HAP-1 (cell line): ENCODE data around the gene SLC51A.
"Not testable (repeated sequence)": the region's sequence is repeated elsewhere in the genome, so short reads cannot be mapped to it uniquely, and the experiment has no call there.

Source experiments
- DNase-seq, 2 experiments: peaks; one replicate each; pipeline ENCODE4 v3.0.0-alpha.2; 2016 to 2020; ENCODE audit warnings: low spot score in 2 of 2
- H3K27me3 ChIP-seq: fragments of 250-450 bp; sonication (Bioruptor Pico); 2 replicates; pipeline ENCODE4 v1.5.1; 2020; ENCODE audit warnings: low read depth, mild to moderate bottlenecking, moderate library complexity
- H3K36me3 ChIP-seq: fragments of 250-450 bp; sonication (Bioruptor Pico); replicated peaks from 2 replicates; pipeline ENCODE4 v1.5.1; 2020; ENCODE audit warnings: mild to moderate bottlenecking
- H3K4me1 ChIP-seq: fragments of 250-450 bp; sonication (Bioruptor Pico); 2 replicates; pipeline ENCODE4 v1.5.1; 2020; ENCODE audit warnings: mild to moderate bottlenecking
- H3K4me3 ChIP-seq: fragments of 250-450 bp; sonication (Bioruptor Pico); 2 replicates; pipeline ENCODE4 v1.5.1; 2020; ENCODE audit warnings: mild to moderate bottlenecking, moderate library complexity
- H3K9me3 ChIP-seq: fragments of 250-450 bp; sonication (Bioruptor Pico); 2 replicates; pipeline ENCODE4 v1.5.1; 2020; ENCODE audit warnings: mild to moderate bottlenecking, moderate library complexity
- in situ Hi-C: fragments of 300-500 bp; cut with MboI; formaldehyde crosslinking; loops from 3 replicates; pipeline ENCODE4 v1.14.3; 2020; ENCODE audit warnings: low sequenced_read_pairs, inconsistent platforms, mixed read lengths

The SLC51A gene

GRCh38 chr3:196198771-196199753 lies 17.3 kb upstream of the SLC51A start:
- Histone ChIP-seq H3K9me3 (no peaks in the 10 kb centered on the region), H3K4me1 (no peaks in the 10 kb centered on the region), H3K27me3 (no peaks in the 10 kb centered on the region), H3K36me3 (no peaks in the 10 kb centered on the region), H3K4me3 (no peak overlapping the region)
- no peak for DNase-seq
- in situ Hi-C loops: no loop called here

GRCh38 chr3:196202516-196202970 lies 13.8 kb upstream of the SLC51A start:
- DNase-seq: no peak
- in situ Hi-C loops: no loop called here

GRCh38 chr3:196203846-196204245 lies 12.5 kb upstream of the SLC51A start:
- no peaks in the 10 kb centered on the region for H3K9me3 ChIP-seq
- no peaks in the 10 kb centered on the region for H3K27me3 ChIP-seq
- DNase-seq: no peak
- no peak overlapping the region for H3K4me3 ChIP-seq
- H3K36me3 ChIP-seq: no peaks in the 10 kb centered on the region
- no peaks in the 10 kb centered on the region for H3K4me1 ChIP-seq
- in situ Hi-C loops: no loop called here

More at GRCh38 chr3:196202516-196202970, 13.8 kb upstream of the SLC51A start:
- Histone ChIP-seq H3K27me3 (no peaks in the 10 kb centered on the region), H3K4me3 (no peak overlapping the region), H3K4me1 (no peaks in the 10 kb centered on the region), H3K9me3 (no peaks in the 10 kb centered on the region), H3K36me3 (no peaks in the 10 kb centered on the region)

- H3K36me3 ChIP-seq, H3K9me3 ChIP-seq, in situ Hi-C loops, H3K4me3 ChIP-seq, H3K4me1 ChIP-seq, H3K27me3 ChIP-seq, DNase-seq: not testable (repeated sequence)
Observed at GRCh38 chr3:196205442-196206205, 10.7 kb upstream of the SLC51A start.

- in situ Hi-C loops: no loop called here
Observed at GRCh38 chr3:196207159-196207832, 9.0 kb upstream of the SLC51A start.

GRCh38 chr3:196207833-196208607 lies 8.3 kb upstream of the SLC51A start:
- Histone ChIP-seq H3K9me3 (no peaks in the 10 kb centered on the region), H3K27me3 (no peaks in the 10 kb centered on the region), H3K4me3 (peak overlapping the region; percentile 42), H3K36me3 (no peaks in the 10 kb centered on the region), H3K4me1 (no peaks in the 10 kb centered on the region)
- DNase-seq: peak; percentile 33 to 95
- in situ Hi-C loops: no loop called here

More at GRCh38 chr3:196207159-196207832, 9.0 kb upstream of the SLC51A start:
- H3K4me1 ChIP-seq: no peaks in the 10 kb centered on the region
- H3K9me3 ChIP-seq: no peaks in the 10 kb centered on the region
- DNase-seq: peak in 1 of 2 experiments; percentile 46
- H3K27me3 ChIP-seq: no peaks in the 10 kb centered on the region
- no peaks in the 10 kb centered on the region for H3K36me3 ChIP-seq
- peak overlapping the region; percentile 19 for H3K4me3 ChIP-seq

GRCh38 chr3:196208942-196209695 lies 7.2 kb upstream of the SLC51A start:
- no peaks in the 10 kb centered on the region for H3K27me3 ChIP-seq
- no peaks in the 10 kb centered on the region for H3K4me1 ChIP-seq
- no peak overlapping the region for H3K4me3 ChIP-seq
- no peaks in the 10 kb centered on the region for H3K36me3 ChIP-seq
- no peak for DNase-seq
- in situ Hi-C loops: no loop called here
- no peaks in the 10 kb centered on the region for H3K9me3 ChIP-seq

GRCh38 chr3:196209944-196210672 lies 6.2 kb upstream of the SLC51A start:
- H3K36me3 ChIP-seq, H3K27me3 ChIP-seq, H3K4me1 ChIP-seq, H3K4me3 ChIP-seq, in situ Hi-C loops, H3K9me3 ChIP-seq, DNase-seq: not testable (repeated sequence)

GRCh38 chr3:196210673-196211556 lies 5.4 kb upstream of the SLC51A start, which contains the start of gene ZDHHC19:
Gene ZDHHC19 (minus strand): TSS chr3:196211400. CDS start chr3:196211315, 85 bp downstream.
- in situ Hi-C loops: no loop called here
- Histone ChIP-seq H3K4me3 (no peak within 1 kb of the TSS), H3K9me3 (no peaks in the 10 kb centered on the region), H3K27me3 (no peaks in the 10 kb centered on the region), H3K4me1 (no peaks in the 10 kb centered on the region), H3K36me3 (no peaks in the 10 kb centered on the region)
- no peak for DNase-seq

- H3K27me3 ChIP-seq: no peaks in the 10 kb centered on the region
- H3K4me3 ChIP-seq: no peak overlapping the region
- in situ Hi-C loops: no loop called here
- no peaks in the 10 kb centered on the region for H3K9me3 ChIP-seq
- DNase-seq: no peak
- H3K36me3 ChIP-seq: no peaks in the 10 kb centered on the region
- no peaks in the 10 kb centered on the region; the same call in 1 of the 2 replicates for H3K4me1 ChIP-seq
Observed at GRCh38 chr3:196214783-196215441, 1.4 kb upstream of the SLC51A start.

- Histone ChIP-seq H3K4me1 (no peaks in the 10 kb centered on the region; the same call in 1 of the 2 replicates), H3K27me3 (no peaks in the 10 kb centered on the region), H3K9me3 (no peaks in the 10 kb centered on the region), H3K36me3 (no peaks in the 10 kb centered on the region), H3K4me3 (no peak overlapping the region)
- DNase-seq: no peak
- in situ Hi-C loops: no loop called here
Observed at GRCh38 chr3:196215493-196216020, 777 bp upstream of the SLC51A start.
